IPS-11a (cell line): Measurements from ENCODE around the gene KRTAP10-9.
"Not testable (repeated sequence)": the region's sequence is repeated elsewhere in the genome, so short reads cannot be mapped to it uniquely, and the experiment has no call there.

Experiments
- H3K4me3 ChIP-seq: one replicate; pipeline ENCODE4 v1.5.1; 2013; ENCODE audit warnings: low read depth, low read length, control low read depth

KRTAP10-9 gene

DNA sequence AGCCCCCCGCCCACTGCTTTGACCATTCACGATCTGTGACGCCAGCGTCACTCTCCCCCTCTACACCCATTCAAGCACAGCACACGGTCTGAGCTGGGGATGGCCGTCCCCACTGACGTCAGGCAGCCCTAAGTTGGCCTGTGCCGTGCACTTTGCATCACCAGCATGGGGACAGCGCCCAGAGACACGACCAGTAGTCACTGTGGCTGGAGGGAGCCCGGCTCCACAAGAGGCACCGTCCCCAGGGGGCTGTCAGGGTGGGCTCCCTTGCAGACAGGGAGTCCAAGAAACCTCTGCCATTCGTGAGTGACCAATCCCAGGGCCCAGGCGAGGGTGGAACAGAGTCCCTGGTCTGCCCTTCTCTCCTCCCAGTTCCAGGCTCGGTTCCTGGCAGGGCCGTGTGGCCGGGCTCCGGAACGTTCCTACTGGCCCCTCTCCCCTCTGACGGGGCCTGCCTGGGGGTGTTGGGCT is 12.7 kb upstream of the KRTAP10-9 start:
- H3K4me3 ChIP-seq, result no peak overlapping the region

DNA sequence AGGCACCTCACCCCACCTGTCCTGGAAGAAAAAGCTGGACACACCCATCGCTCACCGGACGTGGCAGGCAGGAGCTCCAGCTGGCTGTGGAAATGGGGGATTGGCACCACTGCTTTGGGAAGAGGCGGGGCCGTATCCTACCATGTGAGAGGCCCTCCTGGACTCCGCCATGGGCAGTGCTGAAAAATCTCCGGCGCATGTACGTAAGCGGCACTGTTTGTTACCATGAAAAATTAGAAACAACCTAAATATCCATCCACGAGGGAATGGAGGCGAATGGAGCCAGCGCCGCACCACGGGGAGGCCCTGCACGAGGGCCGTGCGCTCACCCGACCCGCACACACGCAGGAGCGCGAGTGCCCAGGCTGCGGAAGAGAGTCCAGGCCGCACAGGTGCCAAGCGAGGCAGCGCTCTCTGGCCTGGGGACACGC is 11.9 kb upstream of the KRTAP10-9 start:
- no peak overlapping the region for H3K4me3 ChIP-seq

DNA sequence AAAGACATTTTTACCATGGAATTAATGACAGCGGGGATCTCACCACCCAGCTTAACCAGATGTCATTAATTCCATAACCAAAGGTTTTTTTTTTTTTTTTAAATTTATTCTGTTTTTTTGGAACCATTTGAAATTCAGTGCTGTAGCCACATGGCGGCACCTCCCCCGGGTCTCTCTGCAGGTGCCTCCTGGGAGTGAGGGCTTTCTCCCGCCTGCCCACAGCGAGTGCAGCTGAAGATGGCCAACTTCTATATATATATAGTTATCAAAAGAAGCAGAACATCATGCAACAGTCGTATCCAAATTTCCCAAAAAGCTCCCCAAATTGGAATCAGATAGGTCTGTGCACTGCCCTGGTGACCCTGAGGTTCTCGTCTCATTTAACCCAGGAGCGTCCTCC is 11.4 kb upstream of the KRTAP10-9 start:
- H3K4me3 ChIP-seq, result no peak overlapping the region

DNA sequence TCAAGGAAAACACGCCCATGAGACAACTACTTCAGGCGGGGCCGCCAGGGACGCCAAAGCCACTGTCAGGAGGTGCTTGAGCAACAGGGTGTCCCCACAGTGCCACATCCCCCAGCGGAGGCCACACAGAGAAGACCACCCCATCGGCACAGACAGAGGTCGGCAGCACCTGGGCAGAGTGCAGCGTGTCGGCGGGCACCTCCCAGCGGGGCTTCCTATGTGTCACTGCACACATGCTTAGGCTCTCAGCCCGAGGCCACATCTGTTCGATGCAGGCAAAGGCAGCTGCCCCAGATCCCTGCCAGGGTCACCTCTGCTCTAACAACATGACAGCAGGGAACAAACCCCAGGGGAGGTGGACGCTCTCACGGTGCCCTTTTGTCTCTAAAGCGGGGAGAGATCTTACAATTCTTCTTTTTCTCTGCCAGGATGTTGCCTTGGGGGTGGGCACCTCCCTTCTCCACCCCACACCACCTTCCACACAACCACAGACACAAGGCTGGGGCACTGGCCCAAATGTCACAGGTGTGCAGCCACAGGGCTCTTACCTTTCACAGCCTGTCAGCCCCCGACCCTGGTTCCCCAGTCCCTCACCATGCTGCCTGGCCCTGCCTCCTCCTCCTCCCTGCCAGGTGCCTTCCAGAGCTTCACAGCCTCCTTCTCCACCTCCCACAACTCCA is 10.8 kb upstream of the KRTAP10-9 start:
- H3K4me3 ChIP-seq, result no peak overlapping the region

DNA sequence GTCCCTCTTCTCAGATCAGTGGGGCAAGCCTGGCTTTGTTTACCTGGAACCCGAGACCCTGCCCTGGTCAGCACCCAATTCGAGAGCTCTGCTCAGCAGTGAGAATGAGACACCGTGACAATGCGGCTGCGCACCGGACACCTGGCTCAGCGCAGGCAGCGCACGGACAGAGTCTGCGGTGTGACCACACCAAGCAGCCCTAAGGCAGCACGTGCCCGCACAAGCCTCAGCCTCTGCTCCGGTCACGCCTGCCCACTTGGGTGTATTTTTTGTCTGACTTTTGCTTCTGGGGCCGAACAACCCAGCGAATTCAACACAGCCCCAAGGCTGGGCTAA is 10.3 kb upstream of the KRTAP10-9 start:
- H3K4me3 ChIP-seq, result no peak overlapping the region

DNA sequence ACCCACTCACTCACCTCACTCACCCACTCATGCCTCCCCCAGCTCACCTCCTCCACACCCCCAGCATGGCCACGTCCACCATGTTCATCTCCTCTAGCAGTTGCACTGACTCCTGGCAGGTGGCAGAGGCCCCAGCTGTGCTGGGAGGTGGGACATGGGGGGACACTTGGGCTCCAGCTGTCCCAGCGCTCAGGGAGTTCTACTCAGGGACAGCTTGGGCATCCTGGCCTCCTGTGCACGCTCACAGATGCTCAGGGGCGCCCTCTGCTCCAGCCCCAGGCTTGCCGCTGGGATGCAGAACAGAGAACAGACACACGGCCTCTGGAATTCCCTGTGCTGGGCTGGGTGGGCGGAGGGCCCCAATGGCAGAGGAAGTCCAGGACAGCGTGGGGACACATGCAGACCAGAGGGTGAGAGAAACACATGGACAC is 9.8 kb upstream of the KRTAP10-9 start:
- H3K4me3 ChIP-seq, result no peak overlapping the region

DNA sequence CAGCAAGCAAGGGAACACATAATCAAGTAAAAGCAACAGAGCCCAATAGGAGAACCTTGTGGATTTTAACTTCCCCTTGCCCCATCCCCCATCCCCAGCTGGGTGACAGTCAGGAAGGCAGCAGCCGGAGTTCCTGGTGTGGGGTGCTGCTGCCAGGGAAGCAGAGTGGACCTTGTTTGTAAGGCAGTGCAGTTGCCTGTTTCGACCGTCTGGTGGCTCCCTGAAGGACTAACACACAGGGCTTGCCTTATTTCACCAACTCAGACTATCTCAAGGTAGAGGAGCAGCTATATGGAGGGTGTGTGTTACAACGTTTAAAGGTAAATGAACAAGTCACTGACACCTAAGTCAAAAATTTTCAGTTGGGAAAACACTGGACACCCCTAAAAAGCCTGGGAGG is 8.4 kb upstream of the KRTAP10-9 start:
- no peak overlapping the region for H3K4me3 ChIP-seq

DNA sequence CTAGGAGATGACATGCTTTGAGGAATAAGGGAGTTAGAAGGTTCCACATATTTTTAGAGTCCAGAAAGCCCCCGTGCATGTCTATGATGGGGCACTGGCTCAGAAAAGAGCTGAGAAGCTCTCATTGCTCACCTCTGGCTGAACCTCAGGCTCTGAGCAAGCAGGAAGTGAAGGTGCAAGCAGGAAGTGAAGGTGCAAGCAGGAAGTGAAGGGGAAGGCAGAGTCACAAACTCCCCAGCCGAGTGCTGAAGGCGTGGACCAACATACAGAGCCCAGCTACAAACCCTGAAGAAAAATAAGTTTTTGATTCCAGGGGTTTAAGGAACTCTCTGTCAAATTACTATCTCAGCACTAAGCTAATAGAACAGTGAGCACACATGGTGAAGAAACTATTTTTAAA is 8.0 kb upstream of the KRTAP10-9 start:
- H3K4me3 ChIP-seq, result no peak overlapping the region

DNA sequence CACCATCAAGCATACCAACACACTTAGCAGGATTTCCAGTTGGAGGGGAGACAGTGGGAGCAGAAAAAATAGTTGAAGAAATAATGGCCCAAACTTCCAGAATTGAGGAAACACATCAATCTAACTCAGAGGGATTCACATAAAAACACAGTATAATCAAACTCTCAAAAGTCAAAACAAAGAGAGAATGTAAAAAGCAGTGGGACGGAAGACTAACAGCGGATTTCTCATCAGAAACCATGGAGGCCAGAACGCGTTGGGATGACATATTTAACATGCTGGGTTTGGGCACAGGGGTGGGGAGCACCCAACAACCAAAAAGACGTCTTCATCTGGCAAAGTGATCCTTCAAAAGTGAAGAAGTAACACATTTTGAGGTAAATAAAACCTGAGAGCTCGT is 7.0 kb upstream of the KRTAP10-9 start:
- H3K4me3 ChIP-seq, result no peak overlapping the region

DNA sequence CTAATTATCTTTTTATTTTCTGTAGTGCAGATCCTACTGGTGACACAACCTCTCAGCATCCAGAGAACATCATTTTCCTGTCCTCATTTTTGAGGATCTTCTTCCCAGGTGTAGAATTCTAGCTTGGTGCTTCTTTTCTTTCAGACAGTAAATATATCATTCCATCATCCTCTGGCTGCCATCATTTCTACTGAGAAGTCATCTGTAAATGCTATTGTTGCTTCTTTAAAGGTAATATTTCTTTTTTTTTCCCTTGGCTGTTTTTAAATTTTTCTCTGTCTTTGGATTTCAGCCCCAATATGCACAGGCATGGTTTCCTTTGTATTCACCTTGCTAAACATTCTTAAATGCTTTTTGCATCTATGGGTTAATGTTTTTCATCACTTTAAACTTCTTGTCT is 3.3 kb upstream of the KRTAP10-9 start:
- H3K4me3 ChIP-seq, result no peak overlapping the region

DNA sequence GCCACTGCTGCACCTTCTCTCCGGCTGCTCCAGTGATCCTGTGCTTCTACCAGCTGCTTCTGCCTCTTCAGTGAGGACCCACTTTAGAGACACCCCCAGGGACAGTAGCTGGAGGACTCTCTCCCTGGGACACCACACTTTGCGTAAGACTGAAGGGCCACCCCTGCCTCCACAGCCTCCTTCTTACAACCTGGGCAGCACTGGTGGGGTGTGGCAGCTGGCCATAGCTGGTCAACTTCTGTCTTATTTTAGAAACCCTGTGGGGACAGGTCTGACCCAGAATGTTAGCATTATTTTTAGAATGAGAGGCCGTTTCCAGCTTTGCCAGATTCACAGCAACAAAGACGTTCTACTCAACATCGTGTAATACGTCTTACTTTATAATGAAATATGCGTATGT is 1.1 kb upstream of the KRTAP10-9 start:
- no peak overlapping the region for H3K4me3 ChIP-seq

DNA sequence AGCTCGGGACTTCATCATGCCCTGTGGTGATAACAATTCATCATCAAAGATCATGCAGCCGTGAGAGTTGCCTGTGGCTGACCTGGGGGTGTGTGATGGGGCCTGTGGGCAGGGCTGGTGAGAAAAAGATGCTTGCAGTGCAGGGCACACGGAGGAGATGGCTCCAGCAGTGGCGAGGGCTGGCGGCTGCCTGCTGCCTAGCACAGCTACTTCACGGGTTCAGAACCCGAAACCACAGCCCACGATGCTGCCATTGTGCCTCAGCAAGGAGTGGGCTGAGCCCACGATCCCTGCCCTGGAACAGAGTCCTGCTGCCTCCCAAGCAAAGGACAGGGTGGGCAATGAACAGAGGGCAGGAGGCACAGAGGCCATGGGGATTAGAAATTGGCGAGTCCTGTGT is 631 bp upstream of the KRTAP10-9 start:
- no peak overlapping the region for H3K4me3 ChIP-seq

DNA sequence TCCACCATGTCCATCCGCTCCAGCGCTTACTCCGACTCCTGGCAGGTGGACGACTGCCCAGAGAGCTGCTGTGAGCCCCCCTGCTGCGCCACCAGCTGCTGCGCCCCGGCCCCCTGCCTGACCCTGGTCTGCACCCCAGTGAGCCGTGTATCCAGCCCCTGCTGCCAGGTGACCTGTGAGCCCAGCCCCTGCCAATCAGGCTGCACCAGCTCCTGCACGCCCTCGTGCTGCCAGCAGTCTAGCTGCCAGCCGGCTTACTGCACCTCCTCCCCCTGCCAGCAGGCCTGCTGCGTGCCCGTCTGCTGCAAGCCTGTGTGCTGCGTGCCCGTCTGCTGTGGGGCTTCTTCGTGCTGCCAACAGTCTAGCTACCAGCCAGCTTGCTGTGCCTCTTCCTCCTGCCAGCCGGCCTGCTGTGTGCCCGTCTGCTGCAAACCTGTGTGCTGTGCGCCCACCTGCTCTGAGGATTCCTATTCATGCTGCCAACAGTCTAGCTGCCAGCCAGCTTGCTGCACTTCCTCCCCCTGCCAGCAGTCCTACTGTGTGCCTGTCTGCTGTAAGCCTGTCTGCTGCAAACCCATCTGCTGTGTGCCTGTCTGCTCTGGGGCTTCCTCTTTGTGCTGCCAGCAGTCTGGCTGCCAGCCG is 409 bp downstream of the KRTAP10-9 start:
- not testable (repeated sequence) for H3K4me3 ChIP-seq

DNA sequence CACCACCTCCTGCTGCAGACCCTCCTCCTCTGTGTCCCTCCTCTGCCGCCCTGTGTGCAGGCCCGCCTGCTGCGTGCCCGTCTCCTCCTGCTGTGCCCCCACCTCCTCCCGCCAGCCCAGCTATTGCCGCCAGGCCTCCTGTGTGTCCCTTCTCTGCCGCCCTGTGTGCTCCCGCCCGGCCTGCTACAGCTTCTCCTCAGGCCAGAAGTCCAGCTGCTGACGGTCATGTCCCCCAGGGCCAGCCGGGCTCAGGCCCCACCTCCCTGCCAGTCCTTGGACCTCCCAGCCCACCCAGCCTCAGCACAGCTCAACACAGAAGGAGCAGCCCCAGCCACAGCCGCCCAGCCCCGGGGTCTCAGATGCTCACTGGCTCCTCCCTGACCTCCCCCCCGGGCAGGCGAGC is 939 bp downstream of the KRTAP10-9 start:
- not testable (repeated sequence) for H3K4me3 ChIP-seq

DNA sequence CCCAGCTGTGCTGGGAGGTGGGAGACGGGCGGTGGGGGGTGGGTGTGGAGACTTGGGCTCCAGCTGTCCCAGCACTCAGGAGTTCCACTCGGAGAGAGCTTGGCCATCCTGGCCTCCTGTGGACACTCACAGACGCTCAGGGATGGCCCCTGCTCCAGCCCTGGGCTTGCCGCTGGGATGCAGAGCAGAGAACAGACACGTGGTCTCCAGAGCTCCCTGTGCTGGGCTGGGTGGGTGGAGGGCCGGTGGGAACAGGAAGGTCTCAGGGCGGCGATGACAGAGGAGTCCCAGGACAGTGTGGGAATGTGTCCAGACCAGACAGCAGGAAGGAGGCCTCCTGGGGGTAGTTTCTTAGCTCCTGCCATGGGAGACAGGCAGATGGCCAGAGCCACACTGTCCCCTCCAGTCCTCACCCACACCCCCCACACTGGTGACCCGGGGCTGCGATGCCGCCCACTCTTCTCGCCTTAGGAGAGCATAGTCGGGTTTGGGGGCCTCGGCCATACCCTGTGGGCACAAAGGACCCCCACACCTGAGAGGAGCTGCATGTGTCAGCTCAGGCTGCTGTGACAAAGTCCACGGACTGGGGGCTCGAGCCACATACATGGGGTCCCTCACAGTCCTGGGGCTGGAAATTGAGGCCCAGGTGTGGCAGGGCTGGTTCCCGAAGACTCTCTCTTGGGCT is 2.0 kb downstream of the KRTAP10-9 start:
- no peak overlapping the region for H3K4me3 ChIP-seq

DNA sequence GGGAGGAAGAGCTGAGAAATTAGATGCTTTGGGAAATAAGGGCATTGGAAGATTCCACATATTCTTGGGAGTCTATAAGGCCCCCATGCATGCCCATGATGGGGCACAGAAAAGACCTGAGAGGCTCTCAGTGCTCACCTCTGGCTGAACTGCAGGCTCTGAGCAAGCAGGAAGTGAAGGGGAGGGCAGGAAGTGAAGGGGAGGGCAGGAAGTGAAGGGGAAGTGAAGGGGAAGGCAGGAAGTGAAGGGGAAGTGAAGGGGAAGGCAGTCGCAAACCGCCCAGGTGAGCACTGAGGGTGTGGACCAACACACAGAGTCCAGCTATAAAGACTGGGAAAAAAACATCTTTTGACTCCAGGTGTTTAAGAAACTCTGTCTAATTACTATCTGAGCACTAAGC is 3.5 kb downstream of the KRTAP10-9 start:
- no peak overlapping the region for H3K4me3 ChIP-seq

DNA sequence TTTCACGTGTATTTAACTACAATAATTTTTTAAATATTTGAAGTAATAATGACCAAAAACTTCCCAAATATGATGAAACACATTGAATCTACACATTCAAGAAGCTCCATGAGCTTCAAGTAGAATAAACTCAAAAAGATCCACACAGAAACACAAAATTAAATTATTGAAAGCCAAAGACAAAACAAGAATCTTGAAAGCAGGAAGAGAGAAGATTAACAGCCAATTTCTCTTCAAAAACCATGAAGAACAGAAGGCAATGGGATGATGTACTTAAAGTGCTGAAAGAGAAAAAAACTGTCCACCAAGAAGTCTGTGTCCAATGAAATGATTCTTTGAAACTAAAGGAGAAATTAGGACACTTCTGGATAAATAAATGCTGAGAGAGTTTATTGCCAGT is 5.2 kb downstream of the KRTAP10-9 start:
- H3K4me3 ChIP-seq, result no peak overlapping the region

DNA sequence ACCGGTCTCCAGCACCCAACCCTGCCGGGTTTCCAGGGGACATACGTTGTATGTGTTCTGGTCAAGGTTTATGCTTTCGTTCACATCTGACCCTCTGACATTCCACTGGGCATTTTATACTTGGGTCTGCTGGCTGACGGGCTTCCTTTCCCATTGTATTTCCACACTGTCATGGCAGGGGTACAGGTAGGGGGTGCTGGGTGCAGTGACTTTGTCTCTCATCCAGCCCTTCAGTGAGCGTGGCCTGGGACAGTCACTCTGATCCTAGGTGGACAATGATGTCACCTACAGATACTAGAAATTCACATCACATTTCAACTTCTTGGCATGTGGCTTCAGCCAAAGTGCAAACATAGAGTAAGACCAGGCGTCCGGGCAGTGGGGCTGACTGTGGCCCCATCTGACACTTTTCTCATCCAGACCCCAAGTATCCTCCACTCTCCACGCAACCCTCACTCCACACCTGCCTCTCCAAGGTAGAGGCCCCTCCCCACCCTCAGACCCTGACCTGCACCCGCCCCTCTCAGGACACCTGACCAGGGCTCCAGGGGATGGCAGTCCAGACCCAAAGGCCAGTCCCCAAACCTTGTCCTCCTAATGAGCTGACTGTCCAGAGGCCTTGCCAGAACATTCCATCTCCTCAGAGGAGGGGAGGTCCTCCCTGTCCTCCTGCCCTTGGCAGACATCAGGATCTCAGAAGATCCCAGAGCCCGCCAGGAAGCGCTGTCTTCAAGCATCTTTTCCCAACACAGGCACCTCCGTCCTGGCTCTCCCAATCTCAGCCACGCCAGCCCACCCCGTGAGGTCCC is 9.5 kb downstream of the KRTAP10-9 start:
- H3K4me3 ChIP-seq, result no peak overlapping the region

DNA sequence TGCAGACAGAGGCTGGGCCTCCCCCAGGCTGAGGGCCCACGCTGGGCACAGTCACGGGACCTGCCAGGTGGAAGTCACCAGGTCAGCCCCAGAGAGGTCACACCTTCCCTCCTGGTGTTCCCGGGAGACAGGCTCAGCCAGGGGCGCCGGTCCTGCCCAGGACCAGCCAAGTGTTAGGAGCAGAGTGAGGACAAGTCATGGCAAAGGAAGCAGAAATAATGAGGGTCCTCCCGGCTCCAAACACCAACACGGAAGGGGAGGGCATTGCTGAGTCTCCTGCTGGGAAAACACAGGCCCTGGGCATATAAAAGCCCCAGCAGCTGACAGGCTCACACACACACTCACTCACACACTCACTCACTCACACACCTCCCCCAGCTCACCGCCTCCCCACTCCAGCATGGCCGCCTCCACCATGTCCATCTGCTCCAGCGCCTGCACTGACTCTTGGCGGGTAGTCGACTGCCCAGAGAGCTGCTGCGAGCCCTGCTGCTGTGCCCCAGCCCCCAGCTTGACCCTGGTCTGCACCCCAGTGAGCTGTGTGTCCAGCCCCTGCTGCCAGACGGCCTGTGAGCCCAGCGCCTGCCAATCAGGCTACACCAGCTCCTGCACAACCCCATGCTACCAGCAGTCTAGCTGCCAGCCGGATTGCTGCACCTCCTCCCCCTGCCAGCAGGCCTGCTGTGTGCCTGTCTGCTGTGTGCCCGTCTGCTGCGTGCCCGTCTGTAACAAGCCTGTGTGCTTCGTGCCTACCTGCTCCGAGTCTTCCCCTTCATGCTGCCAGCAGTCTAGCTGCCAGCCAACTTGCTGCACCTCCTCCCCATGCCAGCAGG is 10.3 kb downstream of the KRTAP10-9 start, which contains the start of gene KRTAP10-10:
Gene KRTAP10-10 (plus strand): TSS at position 339 of the 833 bp plus-strand sequence. CDS start 62 bp downstream, at position 401.
- no peak within 1 kb of the TSS for H3K4me3 ChIP-seq

DNA sequence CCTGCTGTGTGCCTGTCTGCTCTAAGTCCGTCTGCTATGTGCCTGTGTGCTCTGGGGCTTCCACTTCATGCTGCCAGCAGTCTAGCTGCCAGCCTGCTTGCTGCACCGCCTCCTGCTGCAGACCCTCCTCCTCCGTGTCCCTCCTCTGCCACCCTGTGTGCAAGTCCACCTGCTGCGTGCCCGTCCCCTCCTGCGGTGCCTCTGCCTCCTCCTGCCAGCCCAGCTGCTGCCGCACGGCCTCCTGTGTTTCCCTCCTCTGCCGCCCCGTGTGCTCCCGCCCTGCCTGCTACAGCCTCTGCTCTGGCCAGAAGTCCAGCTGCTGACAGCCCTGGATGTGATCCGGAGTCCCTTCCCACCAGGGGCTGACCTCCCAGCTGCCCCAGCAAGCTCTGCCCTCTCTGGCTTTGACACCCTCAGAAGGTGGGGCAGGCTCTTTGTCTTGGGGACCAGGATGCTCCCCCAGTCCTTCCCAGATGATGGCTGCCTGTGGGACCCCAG is 11.0 kb downstream of the KRTAP10-9 start:
- not testable (repeated sequence) for H3K4me3 ChIP-seq
